Measurements from ENCODE around the gene HYLS1. TPM values are rescaled to one million over a fixed set of nuclear protein-coding genes. Genes with fewer than 3 reads are reported as not detected.

Gene HYLS1
- polyA plus RNA-seq, 1 donor (not counting 4 experiments of a cell fraction or from before 2014, with no cell fraction given) = 7.2 TPM

GRCh38 chr11:125924384-125925007, 37.0 kb downstream of the HYLS1 start:
- DNase-seq (ENCODE audit: low read depth, low spot score) (no peak), FAIRE-seq (no peak)
- Histone ChIP-seq H3K4me2 (ENCODE audit: control insufficient read depth, extremely low read depth, insufficient read depth, low read depth, low read length) (no peak overlapping the region), H2AFZ (ENCODE audit: control insufficient read depth, low read length) (no peak overlapping the region), H3K9me1 (ENCODE audit: control insufficient read depth, extremely low read depth, insufficient read depth, low read length) (no peaks in the 10 kb centered on the region), H3K9ac (ENCODE audit: control insufficient read depth, extremely low read depth, insufficient read depth, low read length) (no peak overlapping the region), H3K79me2 (ENCODE audit: control insufficient read depth, insufficient read depth, low read length) (no peaks in the 10 kb centered on the region), H4K20me1 (ENCODE audit: control insufficient read depth, extremely low read depth, insufficient read depth, low read length) (no peaks in the 10 kb centered on the region), H3K4me1 (ENCODE audit: control insufficient read depth, extremely low read depth, insufficient read depth, low read length) (no peaks in the 10 kb centered on the region), H3K36me3 (ENCODE audit: control insufficient read depth in 2 of 2, extremely low read depth in 1 of 2, insufficient read depth in 2 of 2, low read length in 2 of 2) (no peaks in the 10 kb centered on the region), H3K4me3 (ENCODE audit: control insufficient read depth in 2 of 3, extremely low read depth in 1 of 3, insufficient read depth in 2 of 3, low read depth in 1 of 3, low read length in 3 of 3) (no peak overlapping the region), H3K27me3 (ENCODE audit: control insufficient read depth, extremely low read depth, insufficient read depth, low read length) (peaks cover 2% of the 10 kb centered on the region), H3K9me3 (ENCODE audit: control insufficient read depth, low read depth, low read length) (no peaks in the 10 kb centered on the region), H3K27ac (ENCODE audit: control insufficient read depth, insufficient read depth, low read length) (no peak overlapping the region)
- TF ChIP-seq EZH2 (IDR thresholded peaks at IDR 0.05; ENCODE audit: low read length) (no peak), CTCF (optimal IDR thresholded peaks at IDR 0.05 in 1 of 3, IDR thresholded peaks at IDR 0.05 in 1 of 3, conservative IDR thresholded peaks at IDR 0.05 in 1 of 3; ENCODE audit: extremely low read depth in 1 of 3, insufficient read depth in 2 of 3, low read length in 3 of 3) (no peak)
- dilution Hi-C loops (cut with MboI; ENCODE audit: extremely low pct_ligation_motif_present, low sequenced_read_pairs) = loop anchor here (25.0 kb wide), 1 partner anchor 288 kb away; the partner anchor contains the start of genes FAM118B and RPUSD4

- TF ChIP-seq EZH2 (IDR thresholded peaks at IDR 0.05; ENCODE audit: low read length) (no peak), CTCF (optimal IDR thresholded peaks at IDR 0.05 in 1 of 3, IDR thresholded peaks at IDR 0.05 in 1 of 3, conservative IDR thresholded peaks at IDR 0.05 in 1 of 3; ENCODE audit: extremely low read depth in 1 of 3, insufficient read depth in 2 of 3, low read length in 3 of 3) (no peak)
- H3K27me3 ChIP-seq (ENCODE audit: control insufficient read depth, extremely low read depth, insufficient read depth, low read length) = peaks cover 8% of the 10 kb centered on the region
- no peak overlapping the region for H2AFZ ChIP-seq (ENCODE audit: control insufficient read depth, low read length)
- no peaks in the 10 kb centered on the region for H3K36me3 ChIP-seq (ENCODE audit: control insufficient read depth in 2 of 2, extremely low read depth in 1 of 2, insufficient read depth in 2 of 2, low read length in 2 of 2)
- H3K4me2 ChIP-seq (ENCODE audit: control insufficient read depth, extremely low read depth, insufficient read depth, low read depth, low read length) = no peak overlapping the region
- DNase-seq (ENCODE audit: low read depth, low spot score) = no peak
- H3K9me1 ChIP-seq (ENCODE audit: control insufficient read depth, extremely low read depth, insufficient read depth, low read length) = no peaks in the 10 kb centered on the region
- no peaks in the 10 kb centered on the region for H4K20me1 ChIP-seq (ENCODE audit: control insufficient read depth, extremely low read depth, insufficient read depth, low read length)
- H3K4me1 ChIP-seq (ENCODE audit: control insufficient read depth, extremely low read depth, insufficient read depth, low read length) = no peaks in the 10 kb centered on the region
- no peak overlapping the region for H3K9ac ChIP-seq (ENCODE audit: control insufficient read depth, extremely low read depth, insufficient read depth, low read length)
- no peak overlapping the region for H3K27ac ChIP-seq (ENCODE audit: control insufficient read depth, insufficient read depth, low read length)
- H3K4me3 ChIP-seq (ENCODE audit: control insufficient read depth in 2 of 3, extremely low read depth in 1 of 3, insufficient read depth in 2 of 3, low read depth in 1 of 3, low read length in 3 of 3) = no peak overlapping the region
- H3K79me2 ChIP-seq (ENCODE audit: control insufficient read depth, insufficient read depth, low read length) = no peaks in the 10 kb centered on the region
- dilution Hi-C loops (cut with MboI; ENCODE audit: extremely low pct_ligation_motif_present, low sequenced_read_pairs) = loop anchor here (25.0 kb wide), 1 partner anchor 287 kb away; the partner anchor contains the start of genes FAM118B and RPUSD4
- FAIRE-seq = no peak
- H3K9me3 ChIP-seq (ENCODE audit: control insufficient read depth, low read depth, low read length) = no peaks in the 10 kb centered on the region
Measured at GRCh38 chr11:125925247-125925740, 37.8 kb downstream of the HYLS1 start.

Data from keratinocyte (primary cell).